Measurements from ENCODE around the gene PDLIM7.
A peak's percentile ranks its signal among the peaks of the same experiment; 100 is the strongest.

Gene PDLIM7

GRCh38 chr5:177474846-177475562 lies 22.4 kb downstream of the PDLIM7 start:
- no peak for TF ChIP-seq CTCF (IDR thresholded peaks at IDR 0.05; ENCODE audit: borderline replicate concordance, control extremely low read depth, extremely low read depth, insufficient read depth, missing control alignments)
- in situ Hi-C loops (cut with MboI; ENCODE audit: low sequenced_read_pairs, unreplicated experiment) = no loop called here
- DNase-seq (ENCODE audit: low spot score) = no peak

GRCh38 chr5:177474002-177474476 lies 23.4 kb downstream of the PDLIM7 start:
- no peak for TF ChIP-seq CTCF (IDR thresholded peaks at IDR 0.05; ENCODE audit: borderline replicate concordance, control extremely low read depth, extremely low read depth, insufficient read depth, missing control alignments)
- no peak for DNase-seq (ENCODE audit: low spot score)
- in situ Hi-C loops (cut with MboI; ENCODE audit: low sequenced_read_pairs, unreplicated experiment) = no loop called here

- in situ Hi-C loops (cut with MboI; ENCODE audit: low sequenced_read_pairs, unreplicated experiment) = no loop called here
- TF ChIP-seq CTCF (IDR thresholded peaks at IDR 0.05; ENCODE audit: borderline replicate concordance, control extremely low read depth, extremely low read depth, insufficient read depth, missing control alignments) = no peak
- DNase-seq (ENCODE audit: low spot score) = peak; percentile 91
These were observed 23.9 kb downstream of the PDLIM7 start, which contains the start of gene DBN1 for GRCh38 chr5:177473443-177474001. Gene DBN1, minus strand, starts transcription at chr5:177473634. Its CDS starts 113 bp downstream, at chr5:177473521.

DNA sequence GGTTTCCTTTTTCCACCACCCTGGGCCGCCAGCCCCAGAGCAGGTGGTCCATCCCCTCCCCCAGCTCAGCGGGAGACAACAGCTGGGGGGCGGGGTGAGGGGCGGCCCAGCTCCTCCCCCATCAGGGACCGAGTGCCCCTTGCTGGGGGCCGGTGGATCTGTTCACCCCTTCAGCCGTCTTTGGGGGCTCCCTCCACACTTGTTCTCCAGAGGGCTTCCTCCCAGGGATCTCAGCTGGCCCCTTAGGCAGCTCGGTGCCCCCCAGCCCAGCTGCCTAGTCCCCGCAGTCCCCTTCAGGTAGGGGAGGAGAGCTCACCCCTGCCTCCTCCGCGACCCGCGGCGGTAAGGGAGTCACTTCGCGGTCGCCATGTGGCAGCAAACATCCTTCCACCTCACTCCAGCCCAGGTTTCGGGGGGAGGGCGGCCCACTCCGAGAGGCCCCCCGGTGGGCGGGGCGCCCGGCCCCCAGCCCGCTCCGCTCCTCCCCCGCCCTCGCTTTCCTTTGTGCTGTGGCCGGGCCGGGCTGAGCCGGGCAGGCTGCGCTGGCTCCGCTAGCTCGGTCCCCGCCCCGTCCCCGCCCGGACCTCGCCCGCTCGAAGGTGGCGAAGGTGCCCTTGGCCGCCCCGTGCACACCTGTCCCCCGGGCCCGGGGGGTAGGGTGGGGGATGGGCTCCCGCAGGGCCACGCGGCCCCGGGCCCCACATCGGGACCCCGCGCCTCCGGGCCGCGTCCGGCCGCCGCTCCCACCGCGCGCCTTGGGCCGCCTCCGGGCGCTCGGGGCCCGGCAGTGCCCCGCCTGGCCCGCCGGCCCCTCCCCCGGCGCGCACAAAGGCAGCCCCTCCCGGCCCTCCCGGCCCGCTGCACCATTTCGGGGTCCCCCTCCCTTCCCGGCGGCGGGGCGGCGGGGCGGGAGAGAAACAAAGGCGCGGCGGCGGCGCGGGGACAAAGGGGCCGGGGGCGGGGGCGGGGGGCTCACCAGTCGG lies 24.7 kb downstream of the PDLIM7 start:
- in situ Hi-C loops (cut with MboI; ENCODE audit: low sequenced_read_pairs, unreplicated experiment) = no loop called here
- no peak for TF ChIP-seq CTCF (IDR thresholded peaks at IDR 0.05; ENCODE audit: borderline replicate concordance, control extremely low read depth, extremely low read depth, insufficient read depth, missing control alignments)
- DNase-seq (ENCODE audit: low spot score) = peak; percentile 90

DNA sequence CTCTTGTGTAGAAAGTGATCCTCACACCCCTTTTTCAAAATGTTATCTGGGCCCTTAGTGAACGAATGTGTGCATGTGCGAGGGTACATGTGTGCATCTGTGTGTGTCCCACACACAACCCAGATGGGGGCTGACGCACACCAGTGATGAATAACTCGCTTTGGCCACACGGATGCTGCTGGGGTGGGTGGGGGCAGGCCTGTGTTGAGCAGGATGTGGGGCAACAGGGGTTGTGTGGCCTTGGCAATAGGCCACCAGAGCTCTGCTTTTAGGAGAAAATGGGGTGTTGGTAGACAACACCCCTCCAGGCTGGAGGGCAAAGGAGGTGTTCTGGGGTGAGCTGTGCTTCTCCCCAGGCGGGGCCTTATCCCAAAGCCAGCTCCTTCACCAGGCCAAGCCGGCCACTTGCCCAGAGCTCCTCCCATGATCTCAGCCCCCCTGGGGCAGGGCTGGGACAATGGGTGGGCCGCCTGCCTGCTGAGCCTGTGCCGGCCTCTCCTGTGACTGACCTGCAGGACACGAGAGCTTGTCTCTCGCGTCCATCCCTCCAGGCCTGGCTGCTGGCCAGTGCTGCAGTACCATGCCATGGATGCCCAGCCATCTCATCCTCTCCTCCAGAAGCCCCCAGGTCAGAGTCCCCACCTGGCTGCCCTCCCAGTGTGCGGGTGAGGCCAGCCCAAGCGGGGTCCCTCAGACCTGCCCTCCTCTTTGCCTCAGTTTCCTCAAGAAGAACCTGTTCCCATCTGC lies 25.6 kb downstream of the PDLIM7 start:
- no peak for TF ChIP-seq CTCF (IDR thresholded peaks at IDR 0.05; ENCODE audit: borderline replicate concordance, control extremely low read depth, extremely low read depth, insufficient read depth, missing control alignments)
- in situ Hi-C loops (cut with MboI; ENCODE audit: low sequenced_read_pairs, unreplicated experiment) = no loop called here

More for the DNA sequence above, 25.6 kb downstream of the PDLIM7 start:
- no peak for DNase-seq (ENCODE audit: low spot score)

Data from GM13976 (cell line).